ENCODE data around the gene DNAH6.

- TF ChIP-seq EZH2phosphoT487 (IDR thresholded peaks at IDR 0.05; ENCODE audit: low read depth): no peak
- TF ChIP-seq, protein P1, sequence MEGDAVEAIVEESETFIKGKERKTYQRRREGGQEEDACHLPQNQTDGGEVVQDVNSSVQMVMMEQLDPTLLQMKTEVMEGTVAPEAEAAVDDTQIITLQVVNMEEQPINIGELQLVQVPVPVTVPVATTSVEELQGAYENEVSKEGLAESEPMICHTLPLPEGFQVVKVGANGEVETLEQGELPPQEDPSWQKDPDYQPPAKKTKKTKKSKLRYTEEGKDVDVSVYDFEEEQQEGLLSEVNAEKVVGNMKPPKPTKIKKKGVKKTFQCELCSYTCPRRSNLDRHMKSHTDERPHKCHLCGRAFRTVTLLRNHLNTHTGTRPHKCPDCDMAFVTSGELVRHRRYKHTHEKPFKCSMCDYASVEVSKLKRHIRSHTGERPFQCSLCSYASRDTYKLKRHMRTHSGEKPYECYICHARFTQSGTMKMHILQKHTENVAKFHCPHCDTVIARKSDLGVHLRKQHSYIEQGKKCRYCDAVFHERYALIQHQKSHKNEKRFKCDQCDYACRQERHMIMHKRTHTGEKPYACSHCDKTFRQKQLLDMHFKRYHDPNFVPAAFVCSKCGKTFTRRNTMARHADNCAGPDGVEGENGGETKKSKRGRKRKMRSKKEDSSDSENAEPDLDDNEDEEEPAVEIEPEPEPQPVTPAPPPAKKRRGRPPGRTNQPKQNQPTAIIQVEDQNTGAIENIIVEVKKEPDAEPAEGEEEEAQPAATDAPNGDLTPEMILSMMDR (IDR thresholded peaks at IDR 0.05; ENCODE audit: low read depth, low read length): no peak
Measured at GRCh38 chr2:84788027-84788426, 271.7 kb downstream of the DNAH6 start.

Data from OCI-LY3 (cell line).